Measurements from ENCODE around the gene LRRC27. TPM values are rescaled to one million over a fixed set of nuclear protein-coding genes. Genes with fewer than 3 reads are reported as not detected.

The LRRC27 gene
- total RNA-seq, 3 donors from 2014 or later: 6.2 to 19.3 (median 8.2) TPM

DNA sequence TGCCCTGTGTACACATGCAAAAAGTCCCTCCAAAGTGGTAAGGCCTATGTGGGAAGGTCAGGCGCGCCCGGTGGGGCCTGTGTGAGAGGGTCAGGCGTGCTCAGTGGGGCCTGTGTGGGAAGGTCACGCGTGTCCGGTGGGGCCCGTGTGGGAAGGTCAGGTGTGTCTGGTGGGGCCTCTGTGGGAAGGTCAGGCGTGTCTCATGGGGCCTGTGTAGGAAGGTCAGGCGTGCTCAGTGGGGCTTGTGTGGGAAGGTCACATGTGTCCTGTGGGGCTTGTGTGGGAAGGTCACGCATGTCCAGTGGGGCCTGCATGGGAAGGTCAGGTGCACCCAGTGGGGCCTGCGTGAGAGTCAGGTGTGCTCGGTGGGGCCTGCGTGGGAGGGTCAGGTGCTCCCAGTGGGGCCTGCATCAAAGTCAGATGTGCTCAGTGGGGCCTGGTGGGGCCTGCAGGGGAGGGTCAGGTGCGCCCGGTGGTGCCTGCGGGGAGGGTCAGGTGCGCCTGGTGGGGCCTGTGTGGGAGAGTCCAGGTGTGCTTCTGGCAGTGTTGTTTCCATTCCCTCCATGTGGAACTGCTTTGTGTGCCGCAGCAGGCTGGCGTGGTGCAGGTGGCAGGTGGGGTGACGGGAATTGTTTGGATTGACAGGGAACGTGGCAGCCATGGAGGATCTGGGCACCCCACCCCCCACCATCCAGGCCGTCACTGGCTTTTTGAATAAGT is 15.4 kb downstream of the LRRC27 start:
- TF ChIP-seq POLR2AphosphoS5 (IDR thresholded peaks at IDR 0.05) (no peak), POLR2A (IDR thresholded peaks at IDR 0.05) (no peak)
- TF ChIP-seq, protein P1, sequence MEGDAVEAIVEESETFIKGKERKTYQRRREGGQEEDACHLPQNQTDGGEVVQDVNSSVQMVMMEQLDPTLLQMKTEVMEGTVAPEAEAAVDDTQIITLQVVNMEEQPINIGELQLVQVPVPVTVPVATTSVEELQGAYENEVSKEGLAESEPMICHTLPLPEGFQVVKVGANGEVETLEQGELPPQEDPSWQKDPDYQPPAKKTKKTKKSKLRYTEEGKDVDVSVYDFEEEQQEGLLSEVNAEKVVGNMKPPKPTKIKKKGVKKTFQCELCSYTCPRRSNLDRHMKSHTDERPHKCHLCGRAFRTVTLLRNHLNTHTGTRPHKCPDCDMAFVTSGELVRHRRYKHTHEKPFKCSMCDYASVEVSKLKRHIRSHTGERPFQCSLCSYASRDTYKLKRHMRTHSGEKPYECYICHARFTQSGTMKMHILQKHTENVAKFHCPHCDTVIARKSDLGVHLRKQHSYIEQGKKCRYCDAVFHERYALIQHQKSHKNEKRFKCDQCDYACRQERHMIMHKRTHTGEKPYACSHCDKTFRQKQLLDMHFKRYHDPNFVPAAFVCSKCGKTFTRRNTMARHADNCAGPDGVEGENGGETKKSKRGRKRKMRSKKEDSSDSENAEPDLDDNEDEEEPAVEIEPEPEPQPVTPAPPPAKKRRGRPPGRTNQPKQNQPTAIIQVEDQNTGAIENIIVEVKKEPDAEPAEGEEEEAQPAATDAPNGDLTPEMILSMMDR (IDR thresholded peaks at IDR 0.05): no peak
- H3K27me3 ChIP-seq: no peaks in the 10 kb centered on the region
- no peaks in the 10 kb centered on the region for H3K9me3 ChIP-seq
- no peak overlapping the region for H3K4me3 ChIP-seq
- no peak for DNase-seq (ENCODE audit: low spot score in 2 of 2)
- no peaks in the 10 kb centered on the region for H3K36me3 ChIP-seq
- no peaks in the 10 kb centered on the region for H3K4me1 ChIP-seq
- intact Hi-C loops (cut with DNase I; ENCODE audit: low total_unique reads): no loop called here
- H3K27ac ChIP-seq: no peak overlapping the region

DNA sequence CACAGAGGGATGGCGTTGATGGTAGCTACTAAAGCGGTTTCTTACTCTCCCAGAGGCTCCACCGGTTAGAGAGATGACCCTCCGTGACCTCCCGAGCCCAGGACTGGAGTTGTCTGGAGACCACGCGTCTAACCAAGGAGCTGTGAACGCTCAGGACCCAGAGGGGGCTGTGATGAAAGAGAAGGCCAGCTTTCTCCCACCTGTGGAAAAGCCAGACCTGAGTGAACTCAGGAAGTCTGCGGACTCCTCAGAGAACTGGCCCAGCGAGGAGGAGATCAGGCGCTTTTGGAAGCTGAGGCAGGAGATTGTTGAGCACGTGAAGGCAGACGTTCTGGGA is 15.9 kb downstream of the LRRC27 start:
- no peaks in the 10 kb centered on the region for H3K36me3 ChIP-seq
- TF ChIP-seq, protein P1 (IDR thresholded peaks at IDR 0.05): no peak
- TF ChIP-seq POLR2A (IDR thresholded peaks at IDR 0.05) (no peak), POLR2AphosphoS5 (IDR thresholded peaks at IDR 0.05) (no peak)
- H3K27me3 ChIP-seq: no peaks in the 10 kb centered on the region
- intact Hi-C loops (cut with DNase I; ENCODE audit: low total_unique reads): no loop called here
- no peak overlapping the region for H3K4me3 ChIP-seq
- H3K9me3 ChIP-seq: no peaks in the 10 kb centered on the region
- no peaks in the 10 kb centered on the region for H3K4me1 ChIP-seq
- H3K27ac ChIP-seq: no peak overlapping the region
- no peak for DNase-seq (ENCODE audit: low spot score in 2 of 2)

DNA sequence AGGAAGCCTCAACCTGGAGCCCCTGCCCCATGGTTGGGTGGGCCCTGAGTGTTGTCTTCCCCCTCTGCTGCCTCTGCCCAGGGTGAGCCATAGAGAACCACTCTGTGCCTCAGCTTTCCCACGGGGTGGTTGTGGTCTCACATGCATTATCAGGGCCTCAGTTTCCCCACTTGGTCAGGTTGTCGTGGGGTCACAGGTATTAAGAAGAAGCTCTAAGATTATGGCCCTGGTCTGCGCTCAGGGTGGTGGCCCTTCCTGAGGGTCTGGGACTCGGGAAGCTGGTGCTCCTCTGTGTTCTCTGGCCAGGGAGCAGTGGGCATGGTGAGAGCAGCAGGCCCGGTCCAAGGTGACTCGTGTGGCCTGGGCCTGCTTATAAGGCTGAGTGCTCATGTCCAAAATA is 17.8 kb downstream of the LRRC27 start:
- H3K36me3 ChIP-seq: no peaks in the 10 kb centered on the region
- H3K27ac ChIP-seq: no peak overlapping the region
- intact Hi-C loops (cut with DNase I; ENCODE audit: low total_unique reads): loop anchor here (10.0 kb wide), 1 partner anchor 115 kb away; no protein-coding TSS in a partner anchor
- DNase-seq (ENCODE audit: low spot score in 2 of 2): no peak
- H3K9me3 ChIP-seq: no peaks in the 10 kb centered on the region
- TF ChIP-seq, protein P1 (IDR thresholded peaks at IDR 0.05): no peak
- TF ChIP-seq POLR2AphosphoS5 (IDR thresholded peaks at IDR 0.05) (no peak), POLR2A (IDR thresholded peaks at IDR 0.05) (no peak)
- no peaks in the 10 kb centered on the region for H3K27me3 ChIP-seq
- H3K4me3 ChIP-seq: no peak overlapping the region
- no peaks in the 10 kb centered on the region for H3K4me1 ChIP-seq

DNA sequence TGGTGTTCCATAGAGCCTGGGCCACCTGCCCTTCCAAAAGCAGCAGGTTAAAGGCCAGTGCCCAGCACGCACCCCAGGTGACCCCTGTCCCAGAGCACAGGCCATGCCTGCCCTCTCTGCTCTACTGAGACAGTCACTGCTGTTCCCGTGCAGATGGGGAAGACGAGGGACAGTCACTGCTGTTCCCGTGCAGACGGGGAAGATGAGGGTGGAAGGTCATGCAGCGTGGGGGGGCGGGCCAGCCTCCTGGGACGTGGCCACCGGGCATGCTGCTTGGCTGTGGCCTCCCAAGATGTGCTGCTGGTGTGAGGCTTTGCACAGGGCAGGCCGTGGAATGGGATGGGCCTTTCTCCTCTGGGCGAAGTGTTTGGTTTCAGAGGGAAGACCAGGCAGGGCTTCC is 18.4 kb downstream of the LRRC27 start:
- Histone ChIP-seq H3K27ac (no peak overlapping the region), H3K4me1 (no peaks in the 10 kb centered on the region), H3K27me3 (no peaks in the 10 kb centered on the region), H3K4me3 (no peak overlapping the region), H3K36me3 (no peaks in the 10 kb centered on the region), H3K9me3 (no peaks in the 10 kb centered on the region)
- DNase-seq (ENCODE audit: low spot score in 2 of 2): no peak
- TF ChIP-seq POLR2A (IDR thresholded peaks at IDR 0.05) (no peak), POLR2AphosphoS5 (IDR thresholded peaks at IDR 0.05) (no peak)
- TF ChIP-seq, protein P1 (IDR thresholded peaks at IDR 0.05): no peak
- intact Hi-C loops (cut with DNase I; ENCODE audit: low total_unique reads): loop anchor here (10.0 kb wide), 1 partner anchor 116 kb away; no protein-coding TSS in a partner anchor

DNA sequence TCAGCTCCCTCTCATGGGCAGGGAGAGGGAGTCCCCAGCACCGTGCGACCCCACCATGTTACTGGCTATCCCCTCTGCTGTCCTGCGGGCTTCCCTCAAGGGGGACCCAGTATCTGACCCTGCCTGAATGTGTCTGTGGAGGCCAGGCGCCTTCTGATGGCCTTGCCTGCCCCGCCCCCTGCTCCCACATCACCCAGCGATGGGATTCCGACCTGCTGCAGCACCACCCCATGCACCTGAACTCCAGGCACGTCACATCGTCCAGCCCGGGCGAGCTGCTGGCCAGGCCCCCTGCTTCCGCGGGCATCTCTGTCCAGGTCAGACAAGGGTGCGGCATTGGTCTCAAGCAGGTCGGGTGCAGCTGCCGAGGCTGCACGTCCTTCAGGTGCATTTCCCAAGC is 19.0 kb downstream of the LRRC27 start:
- no peaks in the 10 kb centered on the region for H3K27me3 ChIP-seq
- peak in 1 of 2 donors; percentile 49 for DNase-seq (ENCODE audit: low spot score in 2 of 2)
- H3K27ac ChIP-seq: no peak overlapping the region
- H3K4me1 ChIP-seq: no peaks in the 10 kb centered on the region
- H3K36me3 ChIP-seq: no peaks in the 10 kb centered on the region
- TF ChIP-seq POLR2A (IDR thresholded peaks at IDR 0.05): no peak
- no peak for TF ChIP-seq POLR2AphosphoS5 (IDR thresholded peaks at IDR 0.05)
- TF ChIP-seq, protein P1 (IDR thresholded peaks at IDR 0.05): no peak
- H3K9me3 ChIP-seq: no peaks in the 10 kb centered on the region
- intact Hi-C loops (cut with DNase I; ENCODE audit: low total_unique reads): loop anchor here (10.0 kb wide), 1 partner anchor 116 kb away; no protein-coding TSS in a partner anchor
- no peak overlapping the region for H3K4me3 ChIP-seq

All from breast epithelium (tissue), 4 donors.